GM18511 (cell line): ENCODE results near the gene SPEG.

Source experiments
- ATAC-seq: cut with Tn5 transposase; IDR thresholded peaks from one replicate; pipeline ENCODE4 v1.9.1; 2021; ENCODE audit warnings: mild to moderate bottlenecking, moderate library complexity; ENCODE audit not compliant: unreplicated experiment

SPEG gene

DNA sequence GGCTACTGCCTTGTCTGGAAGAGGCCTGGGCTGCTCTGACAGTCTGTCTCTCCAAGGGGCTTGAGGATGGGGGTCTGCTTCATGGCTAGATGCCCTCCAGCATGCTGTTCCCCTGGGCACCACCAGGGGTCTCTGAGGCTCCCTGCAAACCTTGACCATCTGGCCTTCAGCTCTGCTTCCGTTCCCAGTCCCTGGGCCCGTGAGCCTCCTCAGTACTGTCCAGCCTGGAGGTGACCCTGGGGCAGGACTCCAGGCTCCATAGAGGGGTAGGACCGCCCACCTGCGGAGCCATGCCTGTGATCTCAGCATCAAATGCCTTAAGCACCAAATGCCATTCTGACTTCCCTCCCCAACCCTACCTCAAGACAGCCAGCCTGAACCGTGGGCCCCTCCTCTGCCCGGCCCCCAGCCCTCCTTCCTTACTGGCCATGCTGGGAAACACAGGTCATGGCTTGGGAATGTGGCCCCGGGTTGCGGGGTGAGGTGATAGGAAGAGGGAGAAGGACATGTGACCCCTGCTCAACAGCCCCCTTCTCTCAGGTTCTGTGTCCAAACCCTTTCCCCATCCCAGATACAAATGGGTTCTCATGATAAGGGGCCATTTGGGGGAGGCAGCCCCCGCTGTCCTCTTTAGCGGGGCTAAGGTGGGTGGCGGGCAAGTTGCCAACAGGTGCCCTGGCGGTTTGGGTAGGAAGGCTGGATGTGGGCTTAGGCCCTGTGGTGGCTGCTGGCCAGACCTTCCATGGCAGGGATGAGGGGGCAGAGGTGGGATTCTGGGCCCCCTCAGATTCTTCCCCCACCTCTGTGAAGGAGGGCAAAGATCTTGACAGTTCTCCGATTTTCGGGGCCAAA, 25.0 kb downstream of the SPEG start:
- peak; percentile 75 for ATAC-seq

- ATAC-seq: no peak
These were observed 25.8 kb downstream of the SPEG start for GRCh38 chr2:219460424-219460926.

DNA sequence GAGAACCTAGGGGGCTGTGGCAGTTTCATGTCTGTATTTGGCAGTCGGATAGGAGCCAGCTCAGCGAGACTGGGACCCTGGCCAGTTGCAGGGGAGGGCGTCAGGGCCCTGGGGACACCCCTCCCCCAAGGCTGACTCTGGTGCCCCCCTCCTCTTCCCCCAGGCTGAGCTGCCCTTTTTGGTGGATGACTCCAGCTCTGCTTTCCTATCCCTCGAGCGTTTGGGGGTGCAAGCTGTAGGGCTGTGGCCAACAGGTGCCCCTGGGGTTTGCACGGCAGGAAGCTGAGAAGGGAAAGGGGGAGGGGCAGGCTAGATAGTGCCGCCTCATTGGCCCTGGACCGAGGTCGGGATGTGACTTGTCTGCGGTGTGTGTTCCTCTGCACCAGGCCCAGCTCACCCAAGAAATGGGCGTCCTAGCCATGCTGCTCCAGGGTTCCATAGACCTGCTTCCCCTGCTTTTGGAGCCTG, 26.4 kb downstream of the SPEG start:
- no peak for ATAC-seq

DNA sequence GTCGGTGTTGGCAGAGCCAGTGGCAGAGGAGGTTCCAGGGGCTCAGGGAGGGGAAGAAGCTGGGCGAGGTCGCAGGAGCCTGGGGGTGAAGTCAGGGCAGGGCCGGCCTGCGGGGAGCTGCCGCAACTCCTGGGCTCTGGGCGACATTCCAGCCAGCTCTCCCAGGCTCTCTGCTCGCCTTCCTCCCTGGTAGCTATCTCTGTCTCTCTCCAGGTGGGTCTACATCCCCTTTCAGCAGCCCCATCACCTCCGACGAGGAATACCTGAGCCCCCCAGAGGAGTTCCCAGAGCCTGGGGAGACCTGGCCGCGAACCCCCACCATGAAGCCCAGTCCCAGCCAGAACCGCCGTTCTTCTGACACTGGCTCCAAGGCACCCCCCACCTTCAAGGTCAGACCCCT, 27.0 kb downstream of the SPEG start:
- ATAC-seq: no peak

DNA sequence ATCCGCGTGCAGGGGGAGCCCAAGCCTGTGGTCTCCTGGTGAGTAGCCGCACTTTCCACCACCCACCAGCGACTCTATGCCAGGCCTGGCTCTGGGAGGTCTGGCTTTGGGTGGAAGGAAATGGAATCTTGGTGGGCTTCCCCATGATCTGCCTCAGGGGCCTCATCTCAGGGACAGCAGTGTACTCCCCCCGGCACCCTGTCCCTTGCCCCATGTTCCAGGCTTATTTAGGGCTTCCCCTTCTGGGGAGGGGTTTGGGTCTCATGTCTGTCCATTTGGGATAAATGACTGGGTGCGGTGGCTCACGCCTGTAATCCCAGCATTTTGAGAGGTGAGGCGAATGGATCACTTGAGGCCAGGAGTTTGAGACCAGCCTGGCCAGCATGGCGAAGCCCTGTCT, 27.7 kb downstream of the SPEG start:
- no peak for ATAC-seq

DNA sequence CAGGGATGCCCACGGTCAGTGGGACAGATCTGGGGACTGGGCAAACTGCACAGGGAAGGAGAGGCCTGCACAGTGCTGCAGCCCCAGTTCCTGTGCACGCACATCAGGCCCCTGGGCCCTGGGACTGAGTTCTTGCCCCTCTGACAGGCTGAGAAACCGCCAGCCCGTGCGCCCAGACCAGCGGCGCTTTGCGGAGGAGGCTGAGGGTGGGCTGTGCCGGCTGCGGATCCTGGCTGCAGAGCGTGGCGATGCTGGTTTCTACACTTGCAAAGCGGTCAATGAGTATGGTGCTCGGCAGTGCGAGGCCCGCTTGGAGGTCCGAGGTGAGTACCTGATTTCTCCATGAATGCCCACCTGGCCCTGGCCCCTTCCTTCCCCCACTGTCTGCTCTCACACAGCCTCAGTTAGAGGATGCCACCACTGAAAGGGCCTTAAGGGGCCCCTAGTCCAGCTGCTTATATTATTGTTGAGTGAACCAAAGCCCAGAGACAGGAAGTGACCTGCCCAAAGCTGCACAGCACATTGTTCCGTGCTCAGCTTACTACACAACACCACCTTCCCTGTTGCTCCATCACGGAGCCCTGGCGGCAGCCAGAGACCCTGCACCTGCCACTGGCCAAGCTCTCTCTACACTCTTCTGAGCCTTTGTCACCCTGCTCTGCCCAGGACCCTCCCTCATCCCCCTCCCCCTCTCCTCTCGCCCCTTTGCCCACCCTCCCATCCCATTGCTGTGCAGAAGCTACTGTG, 29.8 kb downstream of the SPEG start:
- ATAC-seq: no peak

DNA sequence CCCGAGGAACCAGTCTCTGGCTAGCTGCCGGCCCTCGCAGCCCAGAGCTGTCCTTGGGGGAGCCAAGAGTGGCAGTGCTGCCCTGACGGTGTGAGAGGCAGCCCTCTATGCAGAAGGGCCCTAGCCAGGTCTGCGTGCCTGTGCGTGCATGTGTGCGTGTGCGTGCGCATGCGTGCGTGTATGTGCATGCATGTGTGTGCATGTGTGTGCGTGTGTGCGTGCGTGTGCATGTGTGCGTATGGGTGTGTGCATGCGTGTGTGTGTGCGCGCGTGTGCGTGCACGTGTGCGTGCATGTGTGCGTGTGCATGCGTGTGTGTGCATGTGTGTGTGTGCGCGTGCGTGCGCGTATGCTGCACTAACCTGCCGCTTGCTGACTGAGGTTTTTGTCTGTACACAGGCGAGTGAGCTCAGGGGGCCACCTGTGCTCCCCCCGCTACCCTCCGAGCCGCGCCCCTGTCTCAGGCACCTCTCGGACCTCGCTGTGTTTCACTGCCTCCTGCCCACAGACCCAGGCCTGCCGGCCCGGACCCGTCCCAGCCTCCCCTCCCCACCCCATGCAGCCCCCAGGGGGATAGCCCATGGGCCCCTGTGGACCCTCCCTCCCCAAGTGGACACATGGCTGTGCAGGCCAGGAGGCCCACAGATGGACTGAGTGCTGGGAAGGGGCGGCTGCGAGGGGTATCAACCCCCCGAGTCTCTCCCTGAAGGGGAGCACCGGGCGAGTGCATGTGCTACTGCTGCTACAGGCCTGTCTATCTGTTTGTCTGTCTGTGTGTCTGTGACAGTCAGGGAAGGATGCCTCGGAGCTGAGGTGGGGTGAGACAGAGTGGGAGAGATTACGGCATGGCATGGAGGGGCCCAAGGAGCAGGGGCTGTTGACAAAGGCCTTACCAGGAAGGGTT, 31.3 kb downstream of the SPEG start:
- no peak for ATAC-seq

DNA sequence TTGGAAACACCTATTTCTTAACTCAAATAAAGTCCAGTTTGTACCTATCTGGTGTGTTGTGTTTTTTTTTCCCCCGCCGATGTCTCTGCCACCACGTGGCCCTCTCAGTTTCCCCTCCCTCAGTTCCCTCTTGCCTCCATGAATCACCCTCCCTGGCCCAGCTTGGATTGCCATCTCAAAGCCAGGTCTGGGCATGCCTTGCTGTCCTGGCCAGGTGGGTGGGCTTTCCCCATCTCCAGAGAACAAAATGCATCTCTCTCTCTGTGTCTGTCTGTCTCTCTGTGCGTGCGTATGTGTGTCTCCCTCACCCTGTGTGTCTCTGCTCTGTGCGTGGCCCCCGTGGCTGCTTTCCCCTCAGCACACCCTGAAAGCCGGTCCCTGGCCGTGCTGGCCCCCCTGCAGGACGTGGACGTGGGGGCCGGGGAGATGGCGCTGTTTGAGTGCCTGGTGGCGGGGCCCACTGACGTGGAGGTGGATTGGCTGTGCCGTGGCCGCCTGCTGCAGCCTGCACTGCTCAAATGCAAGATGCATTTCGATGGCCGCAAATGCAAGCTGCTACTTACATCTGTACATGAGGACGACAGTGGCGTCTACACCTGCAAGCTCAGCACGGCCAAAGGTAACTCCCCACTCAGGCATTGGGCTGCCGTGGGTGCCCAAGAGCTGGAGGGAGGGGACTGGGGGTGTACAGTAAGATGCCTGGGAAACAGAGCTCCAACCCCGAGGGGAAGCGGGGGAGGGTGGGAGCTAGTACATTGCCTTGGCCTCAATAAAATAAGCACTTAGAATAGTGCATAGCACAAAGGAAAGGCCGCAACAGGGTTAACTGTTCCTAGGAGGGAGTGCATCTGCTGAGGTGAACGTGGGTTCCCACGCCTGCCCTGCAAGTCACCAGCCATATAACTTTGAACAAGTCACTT, 32.4 kb downstream of the SPEG start:
- ATAC-seq: no peak

- no peak for ATAC-seq
These were observed 33.1 kb downstream of the SPEG start for GRCh38 chr2:219467736-219468075.

GRCh38 chr2:219468410-219469185, 34.0 kb downstream of the SPEG start:
- no peak for ATAC-seq

GRCh38 chr2:219469186-219469724, 34.6 kb downstream of the SPEG start:
- ATAC-seq: no peak

DNA sequence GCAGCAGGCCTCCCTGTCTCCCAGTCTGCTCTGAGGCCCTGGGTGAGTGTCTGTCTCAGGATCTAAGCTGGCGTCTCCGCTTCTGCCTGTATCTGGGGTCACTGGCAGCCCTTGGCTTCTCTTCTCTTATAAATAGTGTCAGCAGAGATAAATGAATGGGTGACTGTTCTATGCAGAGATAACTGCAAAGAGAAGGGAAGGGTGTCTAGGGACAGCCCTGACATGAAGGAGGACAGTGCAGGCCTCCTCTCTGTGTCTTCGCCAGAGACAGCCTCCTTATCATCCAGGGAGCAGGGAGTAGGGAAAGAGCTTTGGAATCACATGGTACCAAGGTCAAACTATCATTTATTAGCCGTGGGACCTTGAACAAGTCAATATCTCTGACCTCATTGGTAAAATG, 35.8 kb downstream of the SPEG start:
- ATAC-seq: no peak

DNA sequence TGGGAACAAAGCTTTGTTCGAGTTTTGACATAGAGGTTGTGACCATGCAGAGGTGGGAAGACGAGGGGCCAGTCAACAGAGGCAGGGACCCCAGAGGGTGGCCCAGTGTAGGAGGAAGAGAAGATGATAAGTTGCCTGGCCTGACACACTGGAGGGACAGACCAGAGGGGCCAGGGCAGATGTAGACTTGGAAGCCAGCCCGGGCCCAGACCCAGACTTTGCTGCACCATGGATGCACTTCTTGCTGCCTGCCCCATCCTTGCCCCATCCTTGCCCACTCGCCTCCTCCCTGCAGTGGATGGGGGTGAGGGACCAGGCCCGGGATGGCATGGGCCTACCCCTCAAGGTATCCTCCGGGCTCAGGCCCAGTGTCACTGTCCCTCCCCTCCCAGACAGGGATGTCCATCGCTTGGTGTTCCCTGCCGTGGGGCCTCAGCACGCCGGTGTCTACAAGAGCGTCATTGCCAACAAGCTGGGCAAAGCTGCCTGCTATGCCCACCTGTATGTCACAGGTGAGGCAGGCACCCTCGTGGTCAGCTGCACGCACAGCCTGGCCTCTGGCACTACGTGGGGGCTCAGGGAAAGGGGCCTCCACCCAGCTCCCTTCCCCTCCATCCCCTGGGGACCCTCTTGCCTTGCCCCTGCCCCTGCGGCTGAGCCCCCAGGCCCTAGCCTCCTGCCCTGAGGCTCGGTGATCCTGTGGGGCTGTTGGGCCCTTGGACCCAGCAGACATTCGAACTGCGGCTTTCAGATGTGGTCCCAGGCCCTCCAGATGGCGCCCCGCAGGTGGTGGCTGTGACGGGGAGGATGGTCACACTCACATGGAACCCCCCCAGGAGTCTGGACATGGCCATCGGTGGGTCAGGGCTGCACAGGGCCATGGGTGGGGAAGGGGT, 37.1 kb downstream of the SPEG start:
- no peak for ATAC-seq

DNA sequence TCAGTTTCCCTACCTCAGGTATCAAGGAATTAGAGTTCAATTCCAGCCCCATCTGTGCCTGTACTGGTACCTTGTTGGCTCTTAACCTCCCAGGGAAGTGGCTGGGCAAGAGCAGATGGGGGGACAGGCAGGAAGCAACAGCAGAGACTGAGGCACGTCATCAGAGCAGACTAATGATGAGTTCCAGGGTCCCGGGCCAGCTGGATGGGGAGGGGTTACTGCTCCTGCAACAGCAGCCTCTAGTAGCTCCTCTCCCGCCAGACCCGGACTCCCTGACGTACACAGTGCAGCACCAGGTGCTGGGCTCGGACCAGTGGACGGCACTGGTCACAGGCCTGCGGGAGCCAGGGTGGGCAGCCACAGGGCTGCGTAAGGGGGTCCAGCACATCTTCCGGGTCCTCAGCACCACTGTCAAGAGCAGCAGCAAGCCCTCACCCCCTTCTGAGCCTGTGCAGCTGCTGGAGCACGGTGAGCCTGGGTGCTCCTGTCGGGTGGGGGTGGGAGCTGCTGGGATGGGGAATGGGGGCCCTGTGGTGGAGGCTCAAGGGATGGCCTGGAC, 38.1 kb downstream of the SPEG start:
- ATAC-seq: no peak

DNA sequence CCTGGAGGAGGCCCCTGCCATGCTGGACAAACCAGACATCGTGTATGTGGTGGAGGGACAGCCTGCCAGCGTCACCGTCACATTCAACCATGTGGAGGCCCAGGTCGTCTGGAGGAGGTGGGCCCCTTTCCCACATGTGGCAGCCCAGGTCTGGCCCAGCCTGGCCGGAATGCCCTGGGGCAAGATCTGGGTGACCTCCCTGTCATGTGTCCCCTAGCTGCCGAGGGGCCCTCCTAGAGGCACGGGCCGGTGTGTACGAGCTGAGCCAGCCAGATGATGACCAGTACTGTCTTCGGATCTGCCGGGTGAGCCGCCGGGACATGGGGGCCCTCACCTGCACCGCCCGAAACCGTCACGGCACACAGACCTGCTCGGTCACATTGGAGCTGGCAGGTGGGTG, 38.9 kb downstream of the SPEG start:
- no peak for ATAC-seq

- ATAC-seq: no peak
These were observed 39.8 kb downstream of the SPEG start for GRCh38 chr2:219474285-219475060.

- ATAC-seq: no peak
These were observed 40.6 kb downstream of the SPEG start for GRCh38 chr2:219475278-219475677.
